Middle frontal gyrus (tissue), 1 donor: ENCODE data around the gene PREX1.
"Not testable (repeated sequence)": the region's sequence is repeated elsewhere in the genome, so short reads cannot be mapped to it uniquely, and the experiment has no call there.

Experiments
- DNase-seq: peaks from one replicate; pipeline ENCODE4 v3.0.0-alpha.2; 2015; ENCODE audit warnings: low spot score; ENCODE audit errors: extremely low spot score

The PREX1 gene

DNA sequence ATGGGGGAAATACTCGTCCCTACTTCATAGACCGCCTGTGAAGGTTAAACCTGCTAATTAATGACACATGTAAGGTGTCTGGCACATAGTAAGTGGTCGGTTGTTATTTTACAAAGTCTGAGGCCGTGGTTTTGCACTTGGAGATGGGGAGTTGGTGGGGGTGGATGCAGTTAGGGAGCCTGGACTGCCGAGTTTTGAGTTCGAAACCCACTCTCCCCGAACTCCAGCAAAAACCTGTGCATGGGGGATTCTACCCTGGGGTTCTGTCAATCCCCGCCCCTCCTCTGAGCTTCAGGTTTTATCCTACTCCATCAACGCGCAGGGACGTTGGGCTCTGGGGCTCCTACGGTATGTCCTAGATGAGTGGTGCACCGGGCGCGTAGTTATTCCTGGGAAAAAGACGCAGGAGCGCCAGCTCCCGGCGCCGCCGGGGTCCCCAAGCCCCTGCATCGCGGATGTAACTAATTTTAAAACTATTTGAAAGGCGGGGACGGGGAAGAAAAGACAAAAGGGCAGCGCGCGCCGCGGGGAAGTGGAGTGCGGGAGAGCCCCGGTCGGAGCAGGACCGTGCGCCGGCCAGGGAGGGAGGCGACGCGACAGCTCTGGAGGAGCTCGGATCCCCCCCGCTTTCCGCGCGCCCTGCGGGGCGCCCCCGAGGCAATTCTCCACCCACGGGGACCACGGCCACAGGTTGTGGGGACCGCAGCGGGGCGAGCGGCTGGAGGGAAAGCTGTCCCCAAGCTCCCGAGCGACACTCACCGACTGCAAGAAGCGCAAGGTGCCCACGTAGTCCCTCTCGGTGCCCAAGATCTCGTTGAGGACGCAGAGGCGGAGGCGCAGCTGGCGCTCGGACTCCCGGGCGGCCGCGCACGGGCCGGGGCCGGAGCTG lies 672 bp downstream of the PREX1 start:
- DNase-seq = no peak

DNA sequence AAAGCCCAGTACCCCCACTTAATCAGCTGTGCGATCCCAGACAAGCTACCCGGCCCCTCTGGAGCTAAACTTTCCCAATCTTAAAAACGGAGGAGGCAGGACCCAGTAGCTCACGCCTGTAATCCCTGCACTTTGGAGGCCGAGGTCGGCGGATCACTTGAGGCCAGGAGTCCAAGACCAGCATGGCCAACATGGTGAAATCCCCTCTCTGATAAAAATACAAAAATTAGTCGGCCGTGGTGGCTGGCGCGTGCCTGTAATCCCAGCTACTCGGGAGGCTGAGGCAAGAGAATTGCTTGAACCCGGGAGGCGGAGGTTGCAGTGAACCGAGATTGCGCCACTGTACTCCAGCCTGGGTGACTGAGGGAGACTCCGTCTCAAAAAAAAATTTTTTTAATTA lies 1.3 kb downstream of the PREX1 start:
- DNase-seq = not testable (repeated sequence)

GRCh38 chr20:48826069-48826468 lies 1.7 kb downstream of the PREX1 start:
- no peak for DNase-seq

GRCh38 chr20:48825566-48825920 lies 2.3 kb downstream of the PREX1 start:
- DNase-seq = no peak

- DNase-seq = no peak
These were observed 2.8 kb downstream of the PREX1 start for GRCh38 chr20:48824830-48825565.

GRCh38 chr20:48823960-48824498 lies 3.8 kb downstream of the PREX1 start:
- no peak for DNase-seq

- no peak for DNase-seq
These were observed 4.3 kb downstream of the PREX1 start for GRCh38 chr20:48823476-48823875.

GRCh38 chr20:48822879-48823385 lies 4.9 kb downstream of the PREX1 start:
- DNase-seq = no peak

DNA sequence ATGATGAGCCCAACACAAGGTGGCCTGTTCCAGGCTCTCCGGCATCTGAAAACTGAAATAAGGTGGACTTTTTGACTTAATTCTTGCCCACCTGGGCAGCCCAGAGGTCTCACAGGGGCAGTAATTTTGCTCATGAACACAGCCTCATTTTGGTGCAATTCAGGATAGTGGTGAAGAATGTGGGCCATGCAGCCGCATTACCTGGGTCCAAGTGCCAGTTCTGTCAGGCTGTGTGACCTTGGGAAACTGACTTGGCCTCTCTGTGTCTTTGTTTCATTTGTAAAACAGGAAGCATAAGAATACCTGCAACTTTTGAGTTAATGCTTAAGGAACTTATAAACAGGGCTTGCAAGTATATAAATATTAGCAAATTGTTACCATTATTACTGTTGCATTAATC lies 5.6 kb downstream of the PREX1 start:
- no peak for DNase-seq

DNA sequence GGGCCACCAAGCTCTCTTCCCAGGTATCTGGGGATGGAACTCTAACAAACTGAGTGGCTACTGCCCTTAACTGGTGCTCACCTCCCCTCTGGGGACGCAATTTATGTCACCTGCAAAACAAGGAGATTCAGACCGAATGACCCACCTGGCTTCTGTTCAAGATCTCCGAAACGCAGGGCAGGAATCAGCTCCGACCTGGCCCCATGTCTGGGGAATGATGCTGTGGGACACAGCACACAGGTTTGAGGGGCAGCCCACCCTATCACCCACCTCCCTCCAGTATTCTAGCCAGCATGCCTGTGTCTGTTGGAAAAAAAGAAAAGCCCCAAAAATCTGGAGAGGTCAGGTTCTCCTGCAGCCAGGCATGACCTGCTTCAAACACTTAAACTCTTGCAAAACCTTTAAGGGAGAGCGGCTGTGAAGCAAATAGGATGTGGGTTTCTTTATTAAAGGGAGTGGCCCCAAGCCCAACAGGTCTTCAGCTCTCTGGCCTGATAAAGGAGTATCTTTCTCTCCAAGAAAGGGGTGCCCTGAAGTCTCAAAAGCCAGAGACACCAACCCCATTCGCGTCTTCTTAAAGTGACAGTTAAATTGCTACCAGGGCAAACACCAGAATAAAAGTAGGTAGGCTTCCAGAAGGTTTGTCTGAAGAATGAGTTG lies 6.4 kb downstream of the PREX1 start:
- DNase-seq = no peak

GRCh38 chr20:48820649-48820973 lies 7.2 kb downstream of the PREX1 start:
- DNase-seq = no peak

DNA sequence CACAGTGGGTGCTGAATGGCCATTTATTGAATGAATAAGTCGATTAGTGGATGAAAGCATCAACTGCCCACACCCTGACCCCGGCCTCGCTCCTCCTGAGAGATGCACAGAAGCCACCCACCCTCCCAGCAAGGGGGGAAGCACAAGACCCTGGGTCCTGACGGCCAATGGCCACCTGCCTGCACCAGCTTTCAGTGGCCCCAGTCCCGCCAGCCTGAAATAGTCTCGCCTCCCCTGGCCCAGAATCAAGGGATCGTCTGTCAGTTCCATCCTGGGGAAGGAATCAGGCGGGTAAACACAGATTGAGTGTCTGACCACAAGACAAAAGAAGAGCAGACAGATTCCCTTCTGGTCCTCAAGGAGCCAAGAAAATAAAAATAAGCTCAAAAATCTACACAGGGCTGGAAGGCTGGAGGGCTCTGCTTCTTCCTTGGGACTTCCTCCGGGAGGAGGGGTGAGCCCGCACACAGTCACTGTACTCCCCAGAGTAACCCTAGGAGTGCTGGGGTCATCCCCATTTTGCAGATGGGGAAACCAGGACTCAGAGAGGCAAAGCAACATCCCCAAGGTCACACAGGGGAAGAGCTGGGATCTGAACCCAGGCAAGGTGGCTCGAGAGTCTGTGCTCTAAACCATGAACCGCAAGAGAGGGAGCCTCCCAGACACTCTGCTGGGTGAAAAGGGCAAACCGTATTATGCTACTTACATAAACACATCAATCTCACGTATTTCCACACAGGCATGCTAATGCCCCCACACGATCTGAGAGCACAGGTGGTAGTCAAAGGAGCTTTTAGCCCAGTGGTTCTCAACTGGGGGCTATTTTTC lies 7.8 kb downstream of the PREX1 start:
- DNase-seq = no peak

- no peak for DNase-seq
These were observed 8.7 kb downstream of the PREX1 start for GRCh38 chr20:48819089-48819488.

GRCh38 chr20:48818481-48818987 lies 9.3 kb downstream of the PREX1 start:
- DNase-seq = no peak

DNA sequence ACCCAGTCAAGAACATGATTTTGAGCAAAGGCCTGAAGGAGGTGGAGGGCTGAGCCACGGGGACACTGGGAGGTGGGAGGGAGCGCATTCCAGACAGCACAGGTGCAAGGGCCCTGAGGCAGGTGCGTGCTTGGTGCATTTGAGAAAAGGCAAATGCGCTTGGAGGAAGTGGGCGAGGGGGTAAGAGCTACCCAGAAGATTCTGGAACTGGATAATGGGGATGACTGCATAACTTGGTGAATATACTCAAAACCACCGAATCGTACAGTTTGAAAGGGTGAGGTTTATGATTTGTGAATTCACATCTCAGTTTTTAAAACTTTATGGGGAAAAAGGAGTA lies 9.8 kb downstream of the PREX1 start:
- DNase-seq = no peak

- no peak for DNase-seq
These were observed 10.3 kb downstream of the PREX1 start for GRCh38 chr20:48817367-48818030.

DNA sequence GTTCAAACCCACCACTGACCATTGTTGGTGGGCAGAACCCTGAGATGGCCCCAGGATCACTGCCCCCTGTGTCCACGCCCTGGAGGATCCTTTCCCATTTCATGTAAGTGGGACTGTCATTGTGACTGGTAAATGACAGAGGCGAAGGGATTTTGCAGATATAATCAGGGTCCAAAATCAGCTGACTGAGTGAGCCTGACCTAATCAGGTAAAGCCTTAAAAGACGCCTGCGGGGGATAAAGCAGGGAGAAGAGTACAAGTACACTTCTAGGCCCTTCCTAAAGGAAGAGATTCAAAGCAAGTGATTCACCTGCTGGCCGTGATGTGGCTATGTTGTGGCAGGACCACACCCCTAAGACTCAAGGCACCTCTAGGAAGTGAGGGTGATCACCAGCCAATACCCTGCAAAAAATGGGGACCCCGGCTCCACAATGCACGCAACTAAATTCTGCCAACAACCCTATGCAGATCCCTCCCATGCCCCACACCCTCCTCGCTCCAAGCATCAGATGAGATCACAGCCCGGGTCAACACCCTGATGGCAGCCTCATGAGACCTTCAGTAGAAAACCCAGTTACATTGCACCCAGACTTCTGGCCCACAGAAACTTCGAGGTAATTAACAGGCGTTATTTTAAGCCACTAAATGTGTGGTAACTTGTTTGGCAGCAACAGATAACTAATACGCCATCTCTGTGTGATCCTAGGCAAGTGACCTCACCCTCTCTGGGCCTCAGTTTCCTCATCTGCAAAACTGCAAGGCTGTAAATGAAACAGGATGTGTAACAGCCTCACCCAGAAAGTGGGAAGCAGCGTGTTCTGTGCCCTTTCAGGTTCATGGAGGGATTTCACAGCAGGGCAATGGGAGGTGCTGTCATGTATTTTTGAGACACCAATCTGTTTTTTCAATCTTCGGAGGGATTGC lies 11.3 kb downstream of the PREX1 start:
- no peak for DNase-seq

DNA sequence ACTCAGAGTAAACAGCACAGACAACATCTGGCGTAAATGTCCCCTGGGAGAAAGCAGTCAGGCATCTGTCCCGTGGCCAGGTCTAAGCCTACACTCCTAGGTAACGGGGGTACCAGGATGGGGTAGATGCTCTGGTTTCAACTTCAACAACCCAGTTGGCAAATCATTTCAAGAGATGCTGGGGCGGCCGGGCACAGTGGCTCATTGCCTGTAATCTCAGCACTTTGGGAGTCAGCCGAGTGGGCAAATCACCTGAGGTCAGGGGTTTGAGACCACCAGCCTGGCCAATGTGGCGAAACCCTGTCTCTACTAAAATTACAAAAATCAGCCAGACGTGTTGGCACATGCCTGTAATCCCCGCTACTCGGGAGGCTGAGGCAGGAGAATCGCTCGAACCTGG lies 12.3 kb downstream of the PREX1 start:
- DNase-seq = no peak

DNA sequence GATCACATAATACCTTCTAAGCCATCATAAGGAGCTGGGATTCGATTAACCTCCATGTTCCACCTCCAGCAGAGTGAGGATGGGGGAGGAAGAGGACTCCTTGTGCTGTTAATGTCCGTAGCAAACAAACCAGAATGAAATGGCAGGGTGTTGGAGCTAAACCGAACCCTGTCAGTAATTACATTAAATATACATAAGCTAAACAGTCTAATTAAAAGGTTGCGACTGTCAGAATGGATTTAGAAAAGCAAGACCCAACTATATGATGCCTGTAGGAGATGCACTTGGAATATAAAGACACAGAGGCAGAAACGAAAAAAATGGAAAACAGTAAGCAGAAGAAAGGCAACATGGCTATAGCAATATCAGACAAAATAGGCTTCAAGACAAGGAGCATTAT lies 13.2 kb downstream of the PREX1 start:
- no peak for DNase-seq
